ENCODE data around the gene HNRNPLL. TPM values are rescaled to one million over a fixed set of nuclear protein-coding genes. Genes with fewer than 3 reads are reported as not detected.

HNRNPLL gene
- total and polyA plus RNA-seq, 2 of the 13 experiments (the other 11 are each of a cell fraction or from before 2014, with no cell fraction given): 49.4 to 103 TPM

DNA sequence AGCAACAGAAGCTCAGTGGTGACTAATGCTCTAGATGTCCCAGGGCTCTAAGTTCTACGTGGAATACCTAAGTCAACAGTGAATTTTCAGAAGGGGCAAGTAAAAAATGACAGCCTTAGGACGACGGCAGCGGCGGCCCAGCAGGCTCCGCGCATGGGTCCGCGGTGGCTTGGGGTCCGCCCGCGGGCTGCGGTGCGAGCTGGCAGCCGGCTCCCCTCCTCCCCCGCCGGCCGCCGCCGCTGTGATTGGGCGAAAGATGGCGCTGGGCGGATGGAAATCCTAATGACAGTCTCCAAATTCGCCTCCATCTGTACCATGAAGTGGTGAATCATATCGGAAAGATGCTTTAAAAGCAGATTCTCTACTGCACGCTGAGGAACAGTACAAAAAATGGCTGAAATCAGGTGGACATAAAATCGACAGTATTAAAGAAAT, 74.7 kb downstream of the HNRNPLL start (continued):
- TF ChIP-seq, protein P1, sequence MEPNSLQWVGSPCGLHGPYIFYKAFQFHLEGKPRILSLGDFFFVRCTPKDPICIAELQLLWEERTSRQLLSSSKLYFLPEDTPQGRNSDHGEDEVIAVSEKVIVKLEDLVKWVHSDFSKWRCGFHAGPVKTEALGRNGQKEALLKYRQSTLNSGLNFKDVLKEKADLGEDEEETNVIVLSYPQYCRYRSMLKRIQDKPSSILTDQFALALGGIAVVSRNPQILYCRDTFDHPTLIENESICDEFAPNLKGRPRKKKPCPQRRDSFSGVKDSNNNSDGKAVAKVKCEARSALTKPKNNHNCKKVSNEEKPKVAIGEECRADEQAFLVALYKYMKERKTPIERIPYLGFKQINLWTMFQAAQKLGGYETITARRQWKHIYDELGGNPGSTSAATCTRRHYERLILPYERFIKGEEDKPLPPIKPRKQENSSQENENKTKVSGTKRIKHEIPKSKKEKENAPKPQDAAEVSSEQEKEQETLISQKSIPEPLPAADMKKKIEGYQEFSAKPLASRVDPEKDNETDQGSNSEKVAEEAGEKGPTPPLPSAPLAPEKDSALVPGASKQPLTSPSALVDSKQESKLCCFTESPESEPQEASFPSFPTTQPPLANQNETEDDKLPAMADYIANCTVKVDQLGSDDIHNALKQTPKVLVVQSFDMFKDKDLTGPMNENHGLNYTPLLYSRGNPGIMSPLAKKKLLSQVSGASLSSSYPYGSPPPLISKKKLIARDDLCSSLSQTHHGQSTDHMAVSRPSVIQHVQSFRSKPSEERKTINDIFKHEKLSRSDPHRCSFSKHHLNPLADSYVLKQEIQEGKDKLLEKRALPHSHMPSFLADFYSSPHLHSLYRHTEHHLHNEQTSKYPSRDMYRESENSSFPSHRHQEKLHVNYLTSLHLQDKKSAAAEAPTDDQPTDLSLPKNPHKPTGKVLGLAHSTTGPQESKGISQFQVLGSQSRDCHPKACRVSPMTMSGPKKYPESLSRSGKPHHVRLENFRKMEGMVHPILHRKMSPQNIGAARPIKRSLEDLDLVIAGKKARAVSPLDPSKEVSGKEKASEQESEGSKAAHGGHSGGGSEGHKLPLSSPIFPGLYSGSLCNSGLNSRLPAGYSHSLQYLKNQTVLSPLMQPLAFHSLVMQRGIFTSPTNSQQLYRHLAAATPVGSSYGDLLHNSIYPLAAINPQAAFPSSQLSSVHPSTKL (CRISPR knock-in tag; IDR thresholded peaks at IDR 0.05): no peak
- TF ChIP-seq ZKSCAN8 (CRISPR knock-in tag; IDR thresholded peaks at IDR 0.05; ENCODE audit: borderline replicate concordance): no peak
- no peak for TF ChIP-seq ARNT (IDR thresholded peaks at IDR 0.05)
- no peak for TF ChIP-seq STAT5B (CRISPR knock-in tag; IDR thresholded peaks at IDR 0.05)
- no peak for TF ChIP-seq SP140L (CRISPR knock-in tag; IDR thresholded peaks at IDR 0.05; ENCODE audit: borderline replicate concordance)
- no peak for TF ChIP-seq ZC3H13 (CRISPR knock-in tag; IDR thresholded peaks at IDR 0.05)
- TF ChIP-seq ZFP1 (CRISPR knock-in tag; IDR thresholded peaks at IDR 0.05): no peak
- TF ChIP-seq, protein P2, sequence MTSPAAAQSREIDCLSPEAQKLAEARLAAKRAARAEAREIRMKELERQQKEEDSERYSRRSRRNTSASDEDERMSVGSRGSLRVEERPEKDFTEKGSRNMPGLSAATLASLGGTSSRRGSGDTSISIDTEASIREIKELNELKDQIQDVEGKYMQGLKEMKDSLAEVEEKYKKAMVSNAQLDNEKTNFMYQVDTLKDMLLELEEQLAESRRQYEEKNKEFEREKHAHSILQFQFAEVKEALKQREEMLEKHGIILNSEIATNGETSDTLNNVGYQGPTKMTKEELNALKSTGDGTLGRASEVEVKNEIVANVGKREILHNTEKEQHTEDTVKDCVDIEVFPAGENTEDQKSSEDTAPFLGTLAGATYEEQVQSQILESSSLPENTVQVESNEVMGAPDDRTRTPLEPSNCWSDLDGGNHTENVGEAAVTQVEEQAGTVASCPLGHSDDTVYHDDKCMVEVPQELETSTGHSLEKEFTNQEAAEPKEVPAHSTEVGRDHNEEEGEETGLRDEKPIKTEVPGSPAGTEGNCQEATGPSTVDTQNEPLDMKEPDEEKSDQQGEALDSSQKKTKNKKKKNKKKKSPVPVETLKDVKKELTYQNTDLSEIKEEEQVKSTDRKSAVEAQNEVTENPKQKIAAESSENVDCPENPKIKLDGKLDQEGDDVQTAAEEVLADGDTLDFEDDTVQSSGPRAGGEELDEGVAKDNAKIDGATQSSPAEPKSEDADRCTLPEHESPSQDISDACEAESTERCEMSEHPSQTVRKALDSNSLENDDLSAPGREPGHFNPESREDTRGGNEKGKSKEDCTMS (CRISPR knock-in tag; conservative IDR thresholded peaks at IDR 0.05): no peak
- peak; percentile 49 for TF ChIP-seq XRCC5 (optimal IDR thresholded peaks at IDR 0.05; ENCODE audit: low read length)
- no peak for TF ChIP-seq ZSCAN21 (CRISPR knock-in tag; IDR thresholded peaks at IDR 0.05; ENCODE audit: borderline replicate concordance)
- no peak for TF ChIP-seq KLF6 (CRISPR knock-in tag; IDR thresholded peaks at IDR 0.05)
- no peak for TF ChIP-seq CHD2 (IDR thresholded peaks at IDR 0.05; ENCODE audit: low read depth, low read length)
- no peak for TF ChIP-seq CEBPZ (IDR thresholded peaks at IDR 0.05; ENCODE audit: low read length)
- TF ChIP-seq DNMT3B (CRISPR knock-in tag; conservative IDR thresholded peaks at IDR 0.05): no peak
- no peak for TF ChIP-seq KDM4B (CRISPR knock-in tag; IDR thresholded peaks at IDR 0.05)
- TF ChIP-seq KMT2A (CRISPR knock-in tag; IDR thresholded peaks at IDR 0.05): no peak
- TF ChIP-seq ONECUT2 (CRISPR knock-in tag; IDR thresholded peaks at IDR 0.05): no peak
- no peak for TF ChIP-seq CBX2 (IDR thresholded peaks at IDR 0.05; ENCODE audit: low read depth, low read length)
- TF ChIP-seq CBX2 (CRISPR knock-in tag; IDR thresholded peaks at IDR 0.05; ENCODE audit: low read depth): no peak
- TF ChIP-seq, protein P3, sequence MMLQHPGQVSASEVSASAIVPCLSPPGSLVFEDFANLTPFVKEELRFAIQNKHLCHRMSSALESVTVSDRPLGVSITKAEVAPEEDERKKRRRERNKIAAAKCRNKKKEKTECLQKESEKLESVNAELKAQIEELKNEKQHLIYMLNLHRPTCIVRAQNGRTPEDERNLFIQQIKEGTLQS (CRISPR knock-in tag; IDR thresholded peaks at IDR 0.05): 0 out of 2 replicates have a peak, but pooled peaks have one; percentile 19
- 0 out of 2 replicates have a peak, but pooled peaks have one; percentile 57 for TF ChIP-seq ZFP36L1 (CRISPR knock-in tag; IDR thresholded peaks at IDR 0.05)
- TF ChIP-seq PAF1 (CRISPR knock-in tag; IDR thresholded peaks at IDR 0.05): no peak
- no peak for TF ChIP-seq ELF1 (CRISPR knock-in tag; IDR thresholded peaks at IDR 0.05)
- TF ChIP-seq ZSCAN22 (CRISPR knock-in tag; IDR thresholded peaks at IDR 0.05): no peak
